Activated CD8-positive, alpha-beta T cell treated with anti-CD3 and anti-CD28 coated beads, Interleukin-2, amount 10 ng/mL, durations not matched to agents 7 days and 5 days (primary cell): Measurements from ENCODE around the gene PAQR4. TPM values are rescaled to one million over a fixed set of nuclear protein-coding genes. Genes with fewer than 3 reads are reported as not detected.
"Not testable (repeated sequence)": the region's sequence is repeated elsewhere in the genome, so short reads cannot be mapped to it uniquely, and the experiment has no call there.

Experiments
- ATAC-seq: fragments of 150-1000 bp; cut with Tn5 transposase; one replicate; pipeline ENCODE4 v1.10.0; 2021; ENCODE audit warnings: moderate library complexity
- CTCF ChIA-PET: fragments of 350-600 bp; sonication (Branson Sonifier 250); formaldehyde crosslinking; loops from one replicate; lab custom pipeline; 2021; ENCODE audit warnings: antibody characterized with exemption; lab: Charles Lee
- POLR2A ChIA-PET: fragments of 350-600 bp; sonication (Branson Sonifier 250); formaldehyde crosslinking; loops from one replicate; lab custom pipeline; 2021; ENCODE audit warnings: antibody characterized with exemption; lab: Charles Lee
- DNase-seq: peaks from one replicate; pipeline ENCODE4 v3.0.0-alpha.2; 2020
- H3K27ac Mint-ChIP-seq: one replicate; pipeline ENCODE4 v1.8.0; 2021; ENCODE audit warnings: mild to moderate bottlenecking, mixed read lengths
- H3K27me3 Mint-ChIP-seq: one replicate; pipeline ENCODE4 v1.8.0; 2021; ENCODE audit warnings: low read depth, mixed read lengths
- H3K36me3 Mint-ChIP-seq: one replicate; pipeline ENCODE4 v1.8.0; 2021; ENCODE audit warnings: low read depth, mixed read lengths
- H3K4me1 Mint-ChIP-seq: one replicate; pipeline ENCODE4 v1.8.0; 2021; ENCODE audit warnings: low read depth, mixed read lengths
- H3K4me3 Mint-ChIP-seq: one replicate; pipeline ENCODE4 v1.8.0; 2021; ENCODE audit warnings: mild to moderate bottlenecking, mixed read lengths
- H3K9me3 Mint-ChIP-seq: one replicate; pipeline ENCODE4 v1.8.0; 2022; ENCODE audit warnings: mixed read lengths; ENCODE audit not compliant: insufficient read depth
- total RNA-seq, 2 experiments: library from RNA; stranded (reverse); gene quantifications; one replicate each; pipeline ENCODE4 v1.2.3, GENCODE V29; 2021

Gene PAQR4
- total RNA-seq, 2 experiments from 2014 or later, result 53.6 to 57.7 TPM

- CTCF ChIA-PET, result interaction anchor here (1.7 kb wide), 1 partner anchor 62 kb away, joined by 5 read pairs; no protein-coding TSS in a partner anchor
- Mint-ChIP-seq H3K36me3 (peaks cover 8% of the 10 kb centered on the region), H3K4me1 (peaks cover 16% of the 10 kb centered on the region), H3K27ac (no peak overlapping the region), H3K9me3 (no peaks in the 10 kb centered on the region), H3K4me3 (no peak overlapping the region), H3K27me3 (no peaks in the 10 kb centered on the region)
- POLR2A ChIA-PET, result no interaction called here
- ATAC-seq (no peak), DNase-seq (no peak)
These were observed 38.9 kb upstream of the PAQR4 start for GRCh38 chr16:2930236-2930635.

GRCh38 chr16:2931231-2931914 is 37.8 kb upstream of the PAQR4 start:
- H3K4me3 Mint-ChIP-seq, H3K27me3 Mint-ChIP-seq, H3K9me3 Mint-ChIP-seq, POLR2A ChIA-PET, H3K27ac Mint-ChIP-seq, DNase-seq, ATAC-seq: not testable (repeated sequence)
- CTCF ChIA-PET, result interaction anchor here (1.1 kb wide), 1 partner anchor 9 kb away, joined by 3 read pairs; no protein-coding TSS in a partner anchor
- Mint-ChIP-seq H3K4me1 (peaks cover 20% of the 10 kb centered on the region), H3K36me3 (peaks cover 12% of the 10 kb centered on the region)

DNA sequence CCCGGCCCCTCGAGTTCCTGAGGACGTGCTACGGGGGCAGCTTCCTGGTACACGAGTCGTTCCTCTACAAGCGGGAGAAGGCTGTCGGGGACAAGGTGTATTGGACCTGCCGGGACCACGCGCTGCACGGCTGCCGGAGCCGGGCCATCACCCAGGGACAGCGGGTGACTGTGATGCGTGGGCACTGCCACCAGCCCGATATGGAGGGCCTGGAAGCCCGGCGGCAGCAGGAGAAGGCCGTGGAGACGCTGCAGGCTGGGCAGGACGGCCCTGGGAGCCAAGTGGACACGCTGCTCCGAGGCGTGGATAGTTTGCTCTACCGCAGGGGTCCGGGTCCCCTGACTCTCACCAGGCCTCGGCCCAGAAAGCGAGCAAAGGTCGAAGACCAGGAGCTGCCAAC is 36.0 kb upstream of the PAQR4 start:
- Mint-ChIP-seq H3K4me3 (no peak overlapping the region), H3K27me3 (no peaks in the 10 kb centered on the region), H3K4me1 (peaks cover 8% of the 10 kb centered on the region), H3K36me3 (peaks cover 15% of the 10 kb centered on the region), H3K9me3 (no peaks in the 10 kb centered on the region), H3K27ac (no peak overlapping the region)
- ATAC-seq (no peak), DNase-seq (no peak)
- ChIA-PET POLR2A (no interaction called here), CTCF (no interaction called here)

GRCh38 chr16:2933701-2934100 is 35.4 kb upstream of the PAQR4 start:
- CTCF ChIA-PET, result no interaction called here
- no peak for ATAC-seq
- POLR2A ChIA-PET, result no interaction called here

GRCh38 chr16:2934450-2934849 is 34.7 kb upstream of the PAQR4 start:
- Mint-ChIP-seq H3K4me1 (peaks cover 8% of the 10 kb centered on the region), H3K4me3 (no peak overlapping the region), H3K27me3 (no peaks in the 10 kb centered on the region), H3K36me3 (peaks cover 20% of the 10 kb centered on the region), H3K27ac (no peak overlapping the region), H3K9me3 (no peaks in the 10 kb centered on the region)
- no peak for DNase-seq
- CTCF ChIA-PET, result no interaction called here
- POLR2A ChIA-PET, result interaction anchor here (1.0 kb wide), 1 partner anchor 11 kb away, joined by 3 read pairs; no protein-coding TSS in a partner anchor
- no peak for ATAC-seq

More at GRCh38 chr16:2933701-2934100, 35.4 kb upstream of the PAQR4 start:
- Mint-ChIP-seq H3K9me3 (no peaks in the 10 kb centered on the region), H3K4me1 (peaks cover 8% of the 10 kb centered on the region), H3K4me3 (no peak overlapping the region), H3K27me3 (no peaks in the 10 kb centered on the region), H3K36me3 (peaks cover 15% of the 10 kb centered on the region), H3K27ac (no peak overlapping the region)
- no peak for DNase-seq

DNA sequence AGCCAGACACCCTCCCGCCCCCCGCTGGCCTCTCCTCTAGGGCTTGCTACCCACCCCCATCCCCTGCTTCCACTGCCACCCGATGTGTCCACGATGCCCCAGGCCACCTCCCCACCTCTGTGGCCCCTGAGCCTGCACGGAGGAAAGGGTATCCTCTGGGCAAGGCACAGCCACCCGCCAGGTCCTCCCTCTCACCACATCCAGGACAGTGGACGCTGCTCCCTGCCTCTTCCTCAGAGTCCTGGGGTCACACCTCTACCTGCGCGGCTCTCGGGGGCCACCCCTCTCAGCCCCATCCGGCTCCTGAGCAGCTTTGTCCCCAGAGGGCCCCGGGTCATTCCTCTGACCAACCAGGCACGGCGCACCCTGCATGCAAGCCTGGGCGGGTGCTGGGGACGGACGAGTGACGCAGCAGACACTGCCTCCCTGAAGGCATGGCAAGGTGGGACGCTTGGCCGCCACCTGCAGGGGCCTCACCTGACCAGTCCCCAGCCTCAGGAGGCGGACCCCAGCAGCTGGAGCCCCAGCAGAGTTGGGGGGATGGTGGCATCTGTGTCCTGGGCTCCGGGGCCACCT is 32.6 kb upstream of the PAQR4 start:
- no peaks in the 10 kb centered on the region for H3K27me3 Mint-ChIP-seq
- H3K36me3 Mint-ChIP-seq, result peaks cover 33% of the 10 kb centered on the region
- no peaks in the 10 kb centered on the region for H3K9me3 Mint-ChIP-seq
- no peak for DNase-seq
- no peak overlapping the region for H3K27ac Mint-ChIP-seq
- POLR2A ChIA-PET, result no interaction called here
- no peak overlapping the region for H3K4me3 Mint-ChIP-seq
- H3K4me1 Mint-ChIP-seq, result peaks cover 8% of the 10 kb centered on the region
- CTCF ChIA-PET, result interaction anchor here (1.1 kb wide), 1 partner anchor 17 kb away, joined by 3 read pairs; no protein-coding TSS in a partner anchor
- ATAC-seq, result no peak

GRCh38 chr16:2937170-2937569 is 32.0 kb upstream of the PAQR4 start:
- CTCF ChIA-PET, result interaction anchor here (0.8 to 1.1 kb wide), 2 partner anchors 10 to 18 kb away, joined by 3 to 4 read pairs; no protein-coding TSS in a partner anchor
- POLR2A ChIA-PET, result no interaction called here
- H3K36me3 Mint-ChIP-seq, result peaks cover 35% of the 10 kb centered on the region
- ATAC-seq, result no peak
- no peaks in the 10 kb centered on the region for H3K27me3 Mint-ChIP-seq
- H3K4me3 Mint-ChIP-seq, result no peak overlapping the region
- DNase-seq, result no peak
- no peak overlapping the region for H3K27ac Mint-ChIP-seq
- peaks cover 8% of the 10 kb centered on the region for H3K4me1 Mint-ChIP-seq
- no peaks in the 10 kb centered on the region for H3K9me3 Mint-ChIP-seq

DNA sequence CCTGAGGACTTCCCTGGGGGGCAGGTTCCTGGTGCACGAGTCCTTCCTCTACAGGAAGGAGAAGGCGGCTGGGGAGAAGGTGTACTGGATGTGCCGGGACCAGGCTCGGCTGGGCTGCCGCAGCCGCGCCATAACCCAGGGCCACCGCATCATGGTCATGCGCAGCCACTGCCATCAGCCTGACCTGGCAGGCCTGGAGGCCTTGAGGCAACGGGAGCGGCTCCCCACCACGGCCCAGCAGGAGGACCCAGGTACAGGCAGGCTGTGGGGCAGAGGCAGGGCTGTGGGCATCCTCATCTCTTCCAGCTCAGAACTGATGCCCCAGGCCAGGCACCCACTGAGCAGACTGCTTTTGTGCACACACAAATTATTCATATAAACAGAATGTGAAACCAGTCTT is 30.9 kb upstream of the PAQR4 start:
- peaks cover 36% of the 10 kb centered on the region for H3K36me3 Mint-ChIP-seq
- CTCF ChIA-PET, result no interaction called here
- H3K4me1 Mint-ChIP-seq, result peaks cover 8% of the 10 kb centered on the region
- POLR2A ChIA-PET, result no interaction called here
- ATAC-seq, result no peak
- H3K9me3 Mint-ChIP-seq, result no peaks in the 10 kb centered on the region
- no peaks in the 10 kb centered on the region for H3K27me3 Mint-ChIP-seq
- DNase-seq, result no peak
- H3K27ac Mint-ChIP-seq, result no peak overlapping the region
- no peak overlapping the region for H3K4me3 Mint-ChIP-seq

- Mint-ChIP-seq H3K4me1 (peaks cover 8% of the 10 kb centered on the region), H3K36me3 (peaks cover 35% of the 10 kb centered on the region), H3K27ac (no peak overlapping the region), H3K9me3 (no peaks in the 10 kb centered on the region), H3K27me3 (no peaks in the 10 kb centered on the region), H3K4me3 (no peak overlapping the region)
- ATAC-seq, result no peak
- CTCF ChIA-PET, result interaction anchor here (0.9 to 1.2 kb wide), 3 partner anchors 13 to 23 kb away, joined by 3 to 6 read pairs (median 3); no protein-coding TSS in a partner anchor
- POLR2A ChIA-PET, result no interaction called here
- DNase-seq, result no peak
These were observed 29.2 kb upstream of the PAQR4 start for GRCh38 chr16:2939968-2940367.

DNA sequence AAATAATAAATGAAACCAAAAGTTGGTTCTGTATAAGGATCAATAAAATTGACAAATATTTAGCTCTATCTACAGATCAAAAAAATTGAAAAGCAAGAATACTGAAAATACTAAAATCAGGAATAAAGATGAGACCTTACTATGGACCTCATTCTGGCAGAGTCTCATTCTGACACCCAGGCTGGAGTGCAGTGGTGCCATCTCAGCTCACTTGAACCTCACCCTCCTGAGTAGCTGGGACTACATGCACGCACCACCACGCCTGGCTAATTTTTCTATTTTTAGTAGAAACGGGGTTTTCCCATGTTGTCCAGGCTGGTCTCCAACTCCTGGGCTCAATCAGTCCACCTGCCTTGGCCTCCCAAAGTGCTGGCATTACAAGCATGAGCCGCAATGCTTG is 27.1 kb upstream of the PAQR4 start:
- H3K9me3 Mint-ChIP-seq, result no peaks in the 10 kb centered on the region
- ChIA-PET POLR2A (no interaction called here), CTCF (interaction anchor here (1.8 kb wide), 1 partner anchor 15 kb away, joined by 8 read pairs; no protein-coding TSS in a partner anchor)
- no peak overlapping the region for H3K4me3 Mint-ChIP-seq
- no peak for ATAC-seq
- H3K36me3 Mint-ChIP-seq, result peaks cover 29% of the 10 kb centered on the region
- no peak for DNase-seq
- H3K27me3 Mint-ChIP-seq, result no peaks in the 10 kb centered on the region
- no peak overlapping the region for H3K27ac Mint-ChIP-seq
- H3K4me1 Mint-ChIP-seq, result no peaks in the 10 kb centered on the region

DNA sequence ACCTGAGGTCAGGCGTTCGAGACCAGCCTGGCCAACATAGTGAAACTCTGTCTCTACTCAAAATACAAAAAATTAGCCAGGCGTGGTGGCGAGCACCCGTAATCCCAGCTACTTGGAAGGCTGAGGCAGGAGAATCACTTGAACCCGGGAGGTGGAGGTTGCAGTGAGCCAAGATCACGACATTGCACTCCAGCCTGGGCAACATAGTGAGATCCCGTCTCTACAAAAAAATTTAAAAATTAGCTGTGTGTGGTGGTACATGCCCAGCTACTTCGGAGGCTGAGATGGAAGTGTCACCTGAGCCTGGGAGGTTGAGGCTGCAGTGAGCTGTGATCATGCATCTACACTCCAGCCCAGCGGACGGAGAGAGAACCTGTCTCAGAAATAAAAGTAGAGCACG is 25.4 kb upstream of the PAQR4 start:
- H3K27ac Mint-ChIP-seq, H3K4me1 Mint-ChIP-seq, ATAC-seq, POLR2A ChIA-PET, H3K9me3 Mint-ChIP-seq, H3K4me3 Mint-ChIP-seq, H3K27me3 Mint-ChIP-seq, DNase-seq: not testable (repeated sequence)
- peaks cover 26% of the 10 kb centered on the region for H3K36me3 Mint-ChIP-seq
- CTCF ChIA-PET, result interaction anchor here (1.5 to 1.8 kb wide), 2 partner anchors 17 to 19 kb away, joined by 4 to 8 read pairs; no protein-coding TSS in a partner anchor

GRCh38 chr16:2946649-2947048 is 22.5 kb upstream of the PAQR4 start:
- ChIA-PET POLR2A (no interaction called here), CTCF (interaction anchor here (0.6 to 2.2 kb wide), 3 partner anchors 10 to 85 kb away, joined by 3 to 4 read pairs (median 3); no protein-coding TSS in a partner anchor)
- DNase-seq, result no peak
- Mint-ChIP-seq H3K9me3 (no peaks in the 10 kb centered on the region), H3K4me1 (no peaks in the 10 kb centered on the region), H3K36me3 (peaks cover 9% of the 10 kb centered on the region), H3K27me3 (no peaks in the 10 kb centered on the region), H3K27ac (no peak overlapping the region), H3K4me3 (no peak overlapping the region)
- no peak for ATAC-seq
